SK-N-SH treated with all-trans-retinoic acid at 6 μM for 48 hours (cell line): Measurements from ENCODE around the gene SMIM41.

Experiments
- ATAC-seq: fragments of 200-7000 bp; cut with Tn5 transposase; 3 replicates; pipeline ENCODE4 v1.9.1; 2020; ENCODE audit warnings: mild to moderate bottlenecking, moderate library complexity
- BACH2 ChIP-seq: fragments of 250-450 bp; sonication (Bioruptor Pico); IDR thresholded peaks from 2 replicates; pipeline ENCODE4 v1.9.0; 2021; ENCODE audit warnings: mild to moderate bottlenecking, borderline replicate concordance
- CREB5 ChIP-seq: fragments of 250-450 bp; sonication (Bioruptor Pico); IDR thresholded peaks from 2 replicates; pipeline ENCODE4 v1.5.1; 2020; ENCODE audit warnings: low read depth, mild to moderate bottlenecking, moderate library complexity
- CSDC2 ChIP-seq: fragments of 250-450 bp; sonication (Bioruptor Pico); IDR thresholded peaks from 2 replicates; pipeline ENCODE4 v1.5.0; 2020; ENCODE audit warnings: mild to moderate bottlenecking, moderate library complexity
- ESRRG ChIP-seq: fragments of 250-450 bp; sonication (Bioruptor Pico); IDR thresholded peaks from 2 replicates; pipeline ENCODE4 v1.6.1; 2021; ENCODE audit warnings: mild to moderate bottlenecking
- GLIS3 ChIP-seq: fragments of 250-450 bp; sonication (Bioruptor Pico); IDR thresholded peaks from 2 replicates; pipeline ENCODE4 v1.5.0; 2020; ENCODE audit warnings: mild to moderate bottlenecking, moderate library complexity
- ISL1 ChIP-seq: fragments of 250-450 bp; sonication (Bioruptor Pico); IDR thresholded peaks from 2 replicates; pipeline ENCODE4 v2.1.2; 2022; ENCODE audit warnings: mild to moderate bottlenecking, moderate library complexity
- OSR1 ChIP-seq: fragments of 250-450 bp; sonication (Bioruptor Pico); IDR thresholded peaks from 2 replicates; pipeline ENCODE4 v1.8.0; 2022; ENCODE audit warnings: moderate library complexity, mild to moderate bottlenecking, inconsistent platforms
- RARB ChIP-seq: fragments of 250-450 bp; sonication (Bioruptor Pico); IDR thresholded peaks from 2 replicates; pipeline ENCODE4 v1.8.0; 2021; ENCODE audit warnings: mild to moderate bottlenecking, moderate library complexity
- TCF4 ChIP-seq: fragments of 250-450 bp; sonication (Bioruptor Pico); IDR thresholded peaks from 2 replicates; pipeline ENCODE4 v1.8.0; 2021; ENCODE audit warnings: mild to moderate bottlenecking, moderate library complexity, borderline replicate concordance
- TOX ChIP-seq: fragments of 250-450 bp; sonication (Bioruptor Pico); IDR thresholded peaks from 2 replicates; pipeline ENCODE4 v1.8.0; 2021; ENCODE audit warnings: mild to moderate bottlenecking, moderate library complexity, borderline replicate concordance
- TSHZ2 ChIP-seq: fragments of 250-450 bp; sonication (Bioruptor Pico); IDR thresholded peaks from 2 replicates; pipeline ENCODE4 v1.5.0; 2020; ENCODE audit warnings: mild to moderate bottlenecking, moderate library complexity
- ZFP3 ChIP-seq: fragments of 250-450 bp; sonication (Bioruptor Pico); IDR thresholded peaks from 2 replicates; pipeline ENCODE4 v1.5.0; 2020; ENCODE audit warnings: mild to moderate bottlenecking, moderate library complexity
- ZNF565 ChIP-seq: fragments of 450-650 bp; formaldehyde crosslinking; conservative IDR thresholded peaks from 2 replicates; pipeline ENCODE4 v1.5.0; 2020; ENCODE audit warnings: low read depth, mild to moderate bottlenecking, moderate library complexity
- ZNF8 ChIP-seq: fragments of 450-650 bp; formaldehyde crosslinking; IDR thresholded peaks from 2 replicates; pipeline ENCODE4 v1.5.0; 2020; ENCODE audit warnings: mild to moderate bottlenecking, moderate library complexity
- TF ChIP-seq, protein P1 (sequence below): fragments of 250-450 bp; sonication (Bioruptor Pico); IDR thresholded peaks from 2 replicates; pipeline ENCODE4 v1.8.0; 2021; ENCODE audit warnings: low read depth, mild to moderate bottlenecking, moderate library complexity, borderline replicate concordance

Gene SMIM41

GRCh38 chr12:52151837-52152783, 72.6 kb downstream of the SMIM41 start:
- peak; percentile 49 for ATAC-seq
- TF ChIP-seq ESRRG (CRISPR knock-in tag): no peak
- no peak for TF ChIP-seq ZFP3

GRCh38 chr12:52152905-52153317, 73.4 kb downstream of the SMIM41 start:
- TF ChIP-seq RARB (CRISPR knock-in tag) (no peak), BACH2 (CRISPR knock-in tag) (no peak)
- ATAC-seq: no peak

GRCh38 chr12:52155048-52155868, 75.8 kb downstream of the SMIM41 start:
- TF ChIP-seq ZNF8 (CRISPR knock-in tag) (no peak), ISL1 (CRISPR knock-in tag) (no peak), OSR1 (CRISPR knock-in tag) (no peak)
- ATAC-seq: no peak

- ATAC-seq: no peak
- TF ChIP-seq TSHZ2 (CRISPR knock-in tag): no peak
- TF ChIP-seq, protein P1, sequence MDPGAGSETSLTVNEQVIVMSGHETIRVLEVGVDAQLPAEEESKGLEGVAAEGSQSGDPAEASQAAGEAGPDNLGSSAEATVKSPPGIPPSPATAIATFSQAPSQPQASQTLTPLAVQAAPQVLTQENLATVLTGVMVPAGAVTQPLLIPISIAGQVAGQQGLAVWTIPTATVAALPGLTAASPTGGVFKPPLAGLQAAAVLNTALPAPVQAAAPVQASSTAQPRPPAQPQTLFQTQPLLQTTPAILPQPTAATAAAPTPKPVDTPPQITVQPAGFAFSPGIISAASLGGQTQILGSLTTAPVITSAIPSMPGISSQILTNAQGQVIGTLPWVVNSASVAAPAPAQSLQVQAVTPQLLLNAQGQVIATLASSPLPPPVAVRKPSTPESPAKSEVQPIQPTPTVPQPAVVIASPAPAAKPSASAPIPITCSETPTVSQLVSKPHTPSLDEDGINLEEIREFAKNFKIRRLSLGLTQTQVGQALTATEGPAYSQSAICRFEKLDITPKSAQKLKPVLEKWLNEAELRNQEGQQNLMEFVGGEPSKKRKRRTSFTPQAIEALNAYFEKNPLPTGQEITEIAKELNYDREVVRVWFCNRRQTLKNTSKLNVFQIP: no peak
- TF ChIP-seq TOX: no peak
- TF ChIP-seq CREB5 (CRISPR knock-in tag): no peak
- no peak for TF ChIP-seq CSDC2 (CRISPR knock-in tag)
- no peak for TF ChIP-seq ZNF8 (CRISPR knock-in tag)
- TF ChIP-seq ZFP3: no peak
- TF ChIP-seq BACH2 (CRISPR knock-in tag): no peak
- no peak for TF ChIP-seq GLIS3
- TF ChIP-seq TCF4: no peak
- TF ChIP-seq ISL1 (CRISPR knock-in tag): no peak
Measured at GRCh38 chr12:52156311-52156710, 76.8 kb downstream of the SMIM41 start.

- peak; percentile 89 for ATAC-seq
Measured at GRCh38 chr12:52156757-52157565, 77.5 kb downstream of the SMIM41 start.

More at GRCh38 chr12:52156757-52157565, 77.5 kb downstream of the SMIM41 start:
- TF ChIP-seq ZFP3 (no peak), ZNF565 (CRISPR knock-in tag) (no peak), OSR1 (CRISPR knock-in tag) (no peak), CREB5 (CRISPR knock-in tag) (no peak), BACH2 (CRISPR knock-in tag) (no peak), CSDC2 (CRISPR knock-in tag) (no peak), TCF4 (no peak)
- TF ChIP-seq, protein P1: no peak
